ENCODE measurements around the gene PTPRO. TPM values are rescaled to one million over a fixed set of nuclear protein-coding genes. Genes with fewer than 3 reads are reported as not detected.
A peak's percentile ranks its signal among the peaks of the same experiment; 100 is the strongest.

Gene PTPRO
- total and polyA plus RNA-seq, 12 donors = 0.21 to 5.4 (median 0.64) TPM; not detected in 1

- Histone ChIP-seq H3K27ac (peak overlapping the region in 5 of 10 donors; percentile 19 to 51 (median 46)), H3K27me3 (no peaks in the 10 kb centered on the region), H3K9me3 (no peaks in the 10 kb centered on the region), H3K4me3 (no peak overlapping the region), H3K4me1 (peaks cover 0 to 53% (median 39%) of the 10 kb centered on the region in 9 donors), H3K36me3 (no peaks in the 10 kb centered on the region)
- intact Hi-C loops (cut with DNase I) = no loop called here
- WGBS, 2 donors = 85 to 89% methylated on average over 7 of the region's 7 CpGs
- DNase-seq = no peak
- TF ChIP-seq CTCF (IDR thresholded peaks at IDR 0.05) = no peak
- ATAC-seq = no peak
Observed at GRCh38 chr12:15600223-15600935, 278.1 kb downstream of the PTPRO start.

DNA sequence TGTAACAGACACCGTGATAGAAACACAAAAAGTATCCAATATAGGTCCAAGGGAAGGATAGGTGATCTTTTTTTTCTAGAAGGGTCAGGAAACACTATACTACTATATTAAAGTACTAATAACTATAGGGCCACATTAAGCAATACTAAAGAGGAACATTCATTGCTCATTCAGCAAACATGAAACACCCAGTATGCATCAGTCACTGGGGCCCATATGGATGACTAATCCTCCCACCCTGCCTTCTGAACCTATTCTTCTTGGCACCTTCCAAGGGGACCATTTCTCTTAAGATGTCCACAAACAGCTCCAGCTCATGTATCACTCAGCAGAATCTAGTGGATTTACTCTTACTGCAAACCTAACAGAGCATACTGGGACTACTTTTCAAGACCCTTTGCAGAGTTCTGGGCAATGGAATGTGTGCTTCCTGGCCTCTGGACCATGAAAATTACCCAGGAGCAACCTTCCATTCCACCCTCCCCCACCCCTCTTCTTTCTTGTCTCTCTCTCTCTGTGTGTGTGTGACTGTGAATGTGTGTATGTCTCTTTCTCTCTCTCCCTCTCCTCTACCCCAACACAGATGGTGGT is 279.0 kb downstream of the PTPRO start:
- WGBS, 2 donors = 92 to 96% methylated on average over 1 of the region's 1 CpG

DNA sequence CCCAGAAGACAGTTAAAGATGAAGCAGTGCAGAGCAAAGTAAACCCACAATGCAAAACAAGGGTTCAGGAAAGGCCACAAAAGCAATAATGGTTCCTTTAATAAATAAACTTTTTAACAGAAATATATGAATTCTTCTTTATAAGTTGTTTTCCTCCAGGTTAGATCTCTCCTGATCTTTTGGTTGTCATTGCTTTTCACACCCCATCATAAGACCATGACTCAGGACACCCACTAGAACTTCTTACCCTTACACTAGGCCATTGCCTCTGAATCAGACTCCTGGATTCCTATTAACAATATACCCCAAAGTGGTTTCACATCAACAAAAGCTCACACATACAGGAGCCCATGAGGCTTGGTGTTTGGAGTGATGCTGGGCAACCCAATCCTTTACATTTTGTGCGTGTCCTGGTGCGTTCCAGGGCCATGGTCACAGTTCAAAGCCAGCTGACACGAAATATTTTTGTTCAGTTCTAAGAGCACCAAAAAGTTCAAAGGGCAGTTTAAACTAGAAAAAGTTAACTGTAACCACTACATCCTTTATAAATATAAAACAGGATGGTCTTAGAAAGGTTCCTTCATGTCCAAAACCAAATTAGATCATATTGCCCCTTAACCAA is 279.9 kb downstream of the PTPRO start:
- no peak overlapping the region for H3K4me3 ChIP-seq
- no peaks in the 10 kb centered on the region for H3K27me3 ChIP-seq
- H3K36me3 ChIP-seq = no peaks in the 10 kb centered on the region
- no peak for TF ChIP-seq CTCF (IDR thresholded peaks at IDR 0.05)
- H3K4me1 ChIP-seq = peaks cover 0 to 43% (median 39%) of the 10 kb centered on the region in 9 donors
- 94 to 95% methylated on average over 3 of the region's 3 CpGs for WGBS, 2 donors
- no peak overlapping the region for H3K27ac ChIP-seq
- ATAC-seq = no peak
- intact Hi-C loops (cut with DNase I) = no loop called here
- no peaks in the 10 kb centered on the region for H3K9me3 ChIP-seq
- DNase-seq = no peak

More for the DNA sequence above, 279.0 kb downstream of the PTPRO start:
- Histone ChIP-seq H3K27me3 (no peaks in the 10 kb centered on the region), H3K4me1 (peaks cover 0 to 48% (median 41%) of the 10 kb centered on the region in 9 donors), H3K36me3 (no peaks in the 10 kb centered on the region), H3K4me3 (no peak overlapping the region), H3K27ac (no peak overlapping the region), H3K9me3 (no peaks in the 10 kb centered on the region)
- ATAC-seq = peak in 1 of 8 donors; percentile 23
- intact Hi-C loops (cut with DNase I) = no loop called here
- DNase-seq = no peak
- no peak for TF ChIP-seq CTCF (IDR thresholded peaks at IDR 0.05)

GRCh38 chr12:15603474-15604085 is 281.3 kb downstream of the PTPRO start:
- ATAC-seq = no peak
- Histone ChIP-seq H3K27me3 (no peaks in the 10 kb centered on the region), H3K36me3 (no peaks in the 10 kb centered on the region), H3K27ac (no peak overlapping the region), H3K4me1 (peaks cover 0 to 40% (median 27%) of the 10 kb centered on the region in 9 donors), H3K9me3 (no peaks in the 10 kb centered on the region), H3K4me3 (no peak overlapping the region)
- TF ChIP-seq CTCF (IDR thresholded peaks at IDR 0.05) = no peak
- intact Hi-C loops (cut with DNase I) = no loop called here
- DNase-seq = no peak
- 85 to 89% methylated on average over 4 of the region's 4 CpGs for WGBS, 2 donors

Data from heart right ventricle (tissue), 16 donors.